GM12864 (cell line): Measurements from ENCODE around the gene ZNF333.

Experiments used
- DNase-seq: peaks from one replicate; pipeline ENCODE4 v3.0.0-alpha.2; 2011; ENCODE audit warnings: low read depth
- H3K4me3 ChIP-seq: 2 replicates; pipeline ENCODE4 v1.5.1; 2011; ENCODE audit warnings: mild to moderate bottlenecking, low read depth, low read length, control low read depth
- TF ChIP-seq, protein P1 (sequence below): IDR thresholded peaks from 2 replicates; pipeline ENCODE4 v1.5.1; 2011; ENCODE audit warnings: low read depth, mild to moderate bottlenecking, moderate library complexity, low read length, control low read depth, inconsistent platforms; ENCODE audit errors: missing control alignments

ZNF333 gene

DNA sequence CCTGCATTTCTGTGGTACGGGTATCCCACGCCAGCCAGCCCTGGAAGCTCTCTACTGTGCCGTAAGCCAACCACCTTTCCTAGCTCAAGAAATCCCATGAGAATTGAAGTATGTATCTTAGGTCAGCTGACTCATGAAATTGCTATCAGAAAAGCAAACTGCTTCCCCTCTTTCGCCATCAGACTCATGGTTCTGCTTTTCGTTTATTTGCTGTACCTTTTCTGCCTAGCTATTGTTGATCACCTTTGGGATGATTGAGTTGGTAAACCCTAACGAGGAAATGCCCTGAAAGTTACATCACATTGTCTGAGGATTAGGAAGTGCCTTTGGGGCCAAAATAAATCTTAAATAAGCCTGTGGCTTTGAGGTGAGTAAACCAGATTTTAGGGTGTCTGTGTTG lies 15.1 kb upstream of the ZNF333 start, which contains the start of gene ADGRE3:
ADGRE3 (minus strand) TSS at position 81 of the 400 bp plus-strand sequence; CDS start at position 7, 74 bp downstream.
- DNase-seq = no peak
- H3K4me3 ChIP-seq = no peak within 1 kb of the TSS
- TF ChIP-seq, protein P1, sequence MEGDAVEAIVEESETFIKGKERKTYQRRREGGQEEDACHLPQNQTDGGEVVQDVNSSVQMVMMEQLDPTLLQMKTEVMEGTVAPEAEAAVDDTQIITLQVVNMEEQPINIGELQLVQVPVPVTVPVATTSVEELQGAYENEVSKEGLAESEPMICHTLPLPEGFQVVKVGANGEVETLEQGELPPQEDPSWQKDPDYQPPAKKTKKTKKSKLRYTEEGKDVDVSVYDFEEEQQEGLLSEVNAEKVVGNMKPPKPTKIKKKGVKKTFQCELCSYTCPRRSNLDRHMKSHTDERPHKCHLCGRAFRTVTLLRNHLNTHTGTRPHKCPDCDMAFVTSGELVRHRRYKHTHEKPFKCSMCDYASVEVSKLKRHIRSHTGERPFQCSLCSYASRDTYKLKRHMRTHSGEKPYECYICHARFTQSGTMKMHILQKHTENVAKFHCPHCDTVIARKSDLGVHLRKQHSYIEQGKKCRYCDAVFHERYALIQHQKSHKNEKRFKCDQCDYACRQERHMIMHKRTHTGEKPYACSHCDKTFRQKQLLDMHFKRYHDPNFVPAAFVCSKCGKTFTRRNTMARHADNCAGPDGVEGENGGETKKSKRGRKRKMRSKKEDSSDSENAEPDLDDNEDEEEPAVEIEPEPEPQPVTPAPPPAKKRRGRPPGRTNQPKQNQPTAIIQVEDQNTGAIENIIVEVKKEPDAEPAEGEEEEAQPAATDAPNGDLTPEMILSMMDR = no peak

DNA sequence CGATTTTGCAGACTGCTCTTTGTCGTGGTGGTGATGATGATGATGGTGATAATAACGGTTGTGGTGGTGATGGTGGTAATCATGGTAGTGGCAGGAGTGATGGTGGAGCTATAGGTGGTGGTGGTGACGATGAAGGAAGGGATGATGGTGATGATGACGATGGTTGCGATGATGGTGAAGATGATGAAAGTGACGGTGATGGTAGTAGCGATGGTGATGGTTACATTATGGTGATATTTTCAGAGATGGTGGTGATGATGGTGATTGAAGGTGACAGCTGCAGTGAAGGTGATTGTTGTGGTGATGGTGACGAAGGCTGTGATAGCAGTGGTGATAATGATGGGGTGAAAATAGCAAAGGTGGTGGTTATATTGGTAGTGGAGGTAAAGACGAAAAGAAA lies 13.1 kb upstream of the ZNF333 start:
- no peak for DNase-seq
- TF ChIP-seq, protein P1 = no peak
- H3K4me3 ChIP-seq = no peak overlapping the region

DNA sequence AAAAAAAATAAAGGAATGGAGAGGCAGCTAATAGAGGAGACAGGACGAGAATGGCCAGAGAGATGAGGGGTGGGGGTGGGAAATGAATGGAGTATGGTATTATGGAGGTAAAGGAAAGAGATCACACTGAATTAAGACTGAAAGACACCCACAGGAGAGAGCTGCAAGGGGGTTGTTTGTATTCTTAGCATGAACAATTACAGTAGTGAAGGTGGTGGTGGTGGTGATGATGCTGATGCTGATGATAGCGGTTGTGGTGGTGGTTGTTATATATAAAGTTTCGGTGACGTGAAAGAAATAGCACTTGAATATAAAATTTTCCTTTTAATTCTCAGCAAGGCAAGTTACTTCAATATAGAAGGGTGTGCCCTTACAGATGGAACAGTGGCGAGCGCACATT lies 12.4 kb upstream of the ZNF333 start:
- H3K4me3 ChIP-seq = no peak overlapping the region
- TF ChIP-seq, protein P1 = no peak
- DNase-seq = no peak

DNA sequence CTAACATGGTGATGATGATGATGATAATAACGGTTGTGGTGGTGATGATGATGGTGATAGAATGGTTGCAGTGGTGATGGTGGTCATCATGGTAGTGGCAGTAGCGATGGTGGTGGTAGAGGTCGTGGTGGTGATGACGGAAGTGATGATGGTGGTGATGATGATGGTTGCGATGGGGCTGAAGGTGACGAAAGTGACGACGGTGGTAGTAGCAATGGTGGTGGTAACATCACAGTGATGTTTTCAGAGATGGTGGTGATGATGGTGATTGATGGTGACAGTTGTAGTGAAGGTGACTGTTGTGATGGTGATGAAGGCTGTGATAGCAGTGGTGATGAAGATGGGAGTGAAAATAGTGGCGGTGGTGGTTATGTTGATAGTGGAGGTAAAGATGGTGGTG lies 11.6 kb upstream of the ZNF333 start:
- DNase-seq = no peak
- TF ChIP-seq, protein P1 = no peak

DNA sequence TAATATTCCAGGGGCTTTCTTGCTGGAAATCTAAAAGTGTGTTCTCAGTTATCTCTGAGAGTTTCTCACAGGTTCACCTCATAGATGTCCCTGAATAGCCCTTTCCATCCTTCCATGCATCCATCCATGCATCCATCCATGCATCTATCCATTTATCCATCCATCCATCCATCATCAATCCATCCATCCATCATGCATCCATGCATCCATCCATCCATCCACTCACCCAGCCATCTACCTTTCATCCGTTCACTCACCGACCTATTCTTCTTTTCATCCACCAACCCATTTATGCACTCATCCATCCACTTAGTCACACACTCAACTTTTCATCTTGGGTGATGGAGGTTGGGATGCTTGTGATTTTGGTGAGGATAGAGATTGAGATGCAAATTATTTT lies 7.8 kb upstream of the ZNF333 start:
- DNase-seq = no peak
- TF ChIP-seq, protein P1 = no peak
- no peak overlapping the region for H3K4me3 ChIP-seq

More for the DNA sequence above, 11.6 kb upstream of the ZNF333 start:
- H3K4me3 ChIP-seq = no peak overlapping the region

DNA sequence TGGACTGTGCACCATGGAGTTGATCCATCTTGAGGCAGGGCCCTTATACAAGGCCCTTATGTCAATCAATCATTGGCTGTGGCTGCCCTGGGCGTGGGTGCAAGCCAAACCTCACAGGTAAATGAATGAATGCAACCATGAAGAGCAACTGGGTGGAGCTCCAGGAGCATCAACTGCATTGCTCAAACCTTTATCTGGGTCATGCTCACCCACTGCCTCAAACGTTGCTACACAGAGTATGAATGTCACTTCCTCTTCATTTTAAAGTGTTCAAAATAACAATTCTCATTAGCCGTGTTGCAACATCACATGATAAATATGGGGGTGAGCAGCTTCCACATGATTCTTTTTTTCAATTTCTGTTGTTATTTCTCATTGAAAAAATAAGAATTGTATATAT lies 6.4 kb upstream of the ZNF333 start:
- no peak overlapping the region for H3K4me3 ChIP-seq
- TF ChIP-seq, protein P1 = no peak
- DNase-seq = no peak

DNA sequence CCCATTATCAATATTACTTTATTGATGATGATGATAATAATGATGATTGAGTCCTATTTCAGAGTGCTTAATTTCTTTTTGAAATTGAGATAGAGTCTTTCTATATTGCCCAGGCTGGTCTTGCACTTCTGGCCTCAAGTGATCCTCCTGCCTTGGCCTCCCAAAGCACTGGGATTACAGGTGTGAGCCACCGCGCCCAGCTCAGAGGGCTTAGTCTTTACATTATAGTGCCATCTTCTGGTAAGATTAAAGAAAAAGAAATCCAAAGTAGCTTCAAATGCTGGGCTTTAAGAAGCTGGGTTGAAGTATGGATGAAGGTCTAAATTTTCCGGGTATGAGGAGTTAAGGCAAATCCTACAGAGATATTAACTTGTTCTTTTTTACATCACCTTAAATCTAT lies 3.4 kb upstream of the ZNF333 start:
- H3K4me3 ChIP-seq = no peak overlapping the region
- no peak for DNase-seq
- TF ChIP-seq, protein P1 = peak; percentile 30
